K562 (cell line): Measurements from ENCODE around the gene MYOM3. TPM values are rescaled to one million over a fixed set of nuclear protein-coding genes. Genes with fewer than 3 reads are reported as not detected.

Experiments
- MEF2D ChIP-seq: conservative IDR thresholded peaks from 2 replicates; pipeline ENCODE4 v1.6.1; 2016; ENCODE audit warnings: low read depth, missing genetic modification characterization, missing compliant biosample characterization
- PCBP2 ChIP-seq: fragments of 200-400 bp; formaldehyde crosslinking; IDR thresholded peaks from 2 replicates; pipeline ENCODE4 v1.6.1; 2018; ENCODE audit warnings: low read length, low read depth, mild to moderate bottlenecking, moderate library complexity; ENCODE audit not compliant: poor library complexity, severe bottlenecking
- PHF21A ChIP-seq: fragments of 450-650 bp; IDR thresholded peaks from 2 replicates; pipeline ENCODE4 v1.6.1; 2017; ENCODE audit warnings: low read depth, borderline replicate concordance
- ZNF699 ChIP-seq: fragments of 250-450 bp; sonication (Bioruptor Pico); IDR thresholded peaks from 2 replicates; pipeline ENCODE4 v1.8.0; 2021; ENCODE audit warnings: mild to moderate bottlenecking, moderate library complexity; ENCODE audit not compliant: insufficient replicate concordance
- polyA plus RNA-seq, 8 experiments: library from polyadenylated mRNA; depleted of rRNA in 4 of 8; stranded (reverse) in 5 of 8; unstranded in 3 of 8; fragments of >200 nt; fragmentation: Nextera tagmentation in 2 of 8; fragmentation: Illumina TruSeq in 1 of 8; extraction: Ambion mirVana in 2 of 8; extraction: Trizol in 1 of 8; gene quantifications; 2 replicates each; pipeline versions ENCODE4 v1.2.1 to v1.2.3, GENCODE V29; 2011 to 2014; ENCODE audit warnings: inconsistent platforms in 1 of 8, missing spikeins in 1 of 8
- total RNA-seq, 7 experiments: library from RNA; depleted of rRNA in 6 of 7; stranded (reverse); fragments of >200 nt in 6 of 7; fragmentation: Illumina TruSeq in 2 of 7; extraction: Trizol in 2 of 7; gene quantifications; 2 replicates each; pipeline versions ENCODE4 v1.2.1 to v1.2.3, GENCODE V29; 2011 to 2021; ENCODE audit warnings: low replicate concordance in 1 of 7
- TF ChIP-seq, protein P1 (sequence below), 2 experiments: fragments of 450-650 bp in 1 of 2; sonication (generic) in 1 of 2; formaldehyde crosslinking in 1 of 2; IDR thresholded peaks; 2 replicates each; pipeline versions ENCODE4 v1.7.1 to v1.9.0; 2016 to 2022; ENCODE audit warnings: inconsistent platforms in 1 of 2, mild to moderate bottlenecking in 1 of 2, missing genetic modification reagents in 1 of 2
- TF ChIP-seq, protein P2 (sequence below): fragments of 450-650 bp; IDR thresholded peaks from 2 replicates; pipeline ENCODE4 v1.6.1; 2017; ENCODE audit warnings: antibody characterized with exemption

MYOM3 gene
- total and polyA plus RNA-seq, 9 of the 15 experiments (the other 6 are each of a cell fraction or from before 2014, with no cell fraction given), result 0.01 TPM; not detected in 8

DNA sequence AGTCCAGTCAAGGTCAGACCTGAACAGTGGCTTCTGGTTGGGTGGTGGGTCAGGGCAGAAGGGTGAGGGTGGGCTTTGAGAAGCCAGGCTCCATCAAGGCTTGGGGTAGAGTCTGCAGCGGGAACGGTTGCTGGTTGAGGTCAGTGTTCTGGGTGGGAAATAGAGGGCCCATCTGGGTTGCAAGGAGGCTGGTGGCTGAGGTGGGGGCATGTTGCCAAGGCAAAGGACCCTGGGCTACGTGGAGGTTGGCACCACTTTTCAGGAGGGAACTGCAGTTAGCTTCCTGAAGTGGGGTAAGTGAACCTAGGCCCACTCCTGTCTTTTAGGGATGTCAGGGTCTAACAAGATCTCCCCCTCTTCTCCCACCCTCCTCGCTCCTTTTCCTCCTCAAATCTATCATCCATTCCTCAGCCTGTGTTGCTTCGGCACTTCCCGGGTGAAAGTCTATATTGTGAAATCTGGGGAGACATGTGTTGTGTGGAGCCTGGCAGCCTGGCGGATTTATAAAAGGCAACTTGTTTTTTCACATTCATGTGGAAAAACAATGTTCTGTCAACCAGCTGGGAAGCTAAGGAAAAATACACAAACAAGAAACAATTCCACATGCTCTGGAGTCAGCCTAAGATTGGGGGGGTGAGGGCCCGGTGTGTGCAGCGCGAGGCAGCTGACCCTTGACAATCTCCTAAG lies 29.5 kb upstream of the MYOM3 start (continued):
- TF ChIP-seq, protein P1, sequence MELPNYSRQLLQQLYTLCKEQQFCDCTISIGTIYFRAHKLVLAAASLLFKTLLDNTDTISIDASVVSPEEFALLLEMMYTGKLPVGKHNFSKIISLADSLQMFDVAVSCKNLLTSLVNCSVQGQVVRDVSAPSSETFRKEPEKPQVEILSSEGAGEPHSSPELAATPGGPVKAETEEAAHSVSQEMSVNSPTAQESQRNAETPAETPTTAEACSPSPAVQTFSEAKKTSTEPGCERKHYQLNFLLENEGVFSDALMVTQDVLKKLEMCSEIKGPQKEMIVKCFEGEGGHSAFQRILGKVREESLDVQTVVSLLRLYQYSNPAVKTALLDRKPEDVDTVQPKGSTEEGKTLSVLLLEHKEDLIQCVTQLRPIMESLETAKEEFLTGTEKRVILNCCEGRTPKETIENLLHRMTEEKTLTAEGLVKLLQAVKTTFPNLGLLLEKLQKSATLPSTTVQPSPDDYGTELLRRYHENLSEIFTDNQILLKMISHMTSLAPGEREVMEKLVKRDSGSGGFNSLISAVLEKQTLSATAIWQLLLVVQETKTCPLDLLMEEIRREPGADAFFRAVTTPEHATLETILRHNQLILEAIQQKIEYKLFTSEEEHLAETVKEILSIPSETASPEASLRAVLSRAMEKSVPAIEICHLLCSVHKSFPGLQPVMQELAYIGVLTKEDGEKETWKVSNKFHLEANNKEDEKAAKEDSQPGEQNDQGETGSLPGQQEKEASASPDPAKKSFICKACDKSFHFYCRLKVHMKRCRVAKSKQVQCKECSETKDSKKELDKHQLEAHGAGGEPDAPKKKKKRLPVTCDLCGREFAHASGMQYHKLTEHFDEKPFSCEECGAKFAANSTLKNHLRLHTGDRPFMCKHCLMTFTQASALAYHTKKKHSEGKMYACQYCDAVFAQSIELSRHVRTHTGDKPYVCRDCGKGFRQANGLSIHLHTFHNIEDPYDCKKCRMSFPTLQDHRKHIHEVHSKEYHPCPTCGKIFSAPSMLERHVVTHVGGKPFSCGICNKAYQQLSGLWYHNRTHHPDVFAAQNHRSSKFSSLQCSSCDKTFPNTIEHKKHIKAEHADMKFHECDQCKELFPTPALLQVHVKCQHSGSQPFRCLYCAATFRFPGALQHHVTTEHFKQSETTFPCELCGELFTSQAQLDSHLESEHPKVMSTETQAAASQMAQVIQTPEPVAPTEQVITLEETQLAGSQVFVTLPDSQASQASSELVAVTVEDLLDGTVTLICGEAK (IDR thresholded peaks at IDR 0.05), result no peak
- TF ChIP-seq, protein P1 (CRISPR knock-in tag; IDR thresholded peaks at IDR 0.05), result no peak
- TF ChIP-seq, protein P2, sequence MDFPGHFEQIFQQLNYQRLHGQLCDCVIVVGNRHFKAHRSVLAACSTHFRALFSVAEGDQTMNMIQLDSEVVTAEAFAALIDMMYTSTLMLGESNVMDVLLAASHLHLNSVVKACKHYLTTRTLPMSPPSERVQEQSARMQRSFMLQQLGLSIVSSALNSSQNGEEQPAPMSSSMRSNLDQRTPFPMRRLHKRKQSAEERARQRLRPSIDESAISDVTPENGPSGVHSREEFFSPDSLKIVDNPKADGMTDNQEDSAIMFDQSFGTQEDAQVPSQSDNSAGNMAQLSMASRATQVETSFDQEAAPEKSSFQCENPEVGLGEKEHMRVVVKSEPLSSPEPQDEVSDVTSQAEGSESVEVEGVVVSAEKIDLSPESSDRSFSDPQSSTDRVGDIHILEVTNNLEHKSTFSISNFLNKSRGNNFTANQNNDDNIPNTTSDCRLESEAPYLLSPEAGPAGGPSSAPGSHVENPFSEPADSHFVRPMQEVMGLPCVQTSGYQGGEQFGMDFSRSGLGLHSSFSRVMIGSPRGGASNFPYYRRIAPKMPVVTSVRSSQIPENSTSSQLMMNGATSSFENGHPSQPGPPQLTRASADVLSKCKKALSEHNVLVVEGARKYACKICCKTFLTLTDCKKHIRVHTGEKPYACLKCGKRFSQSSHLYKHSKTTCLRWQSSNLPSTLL, result no peak
- TF ChIP-seq MEF2D, result no peak
- TF ChIP-seq PCBP2, result no peak
- TF ChIP-seq ZNF699 (CRISPR knock-in tag), result no peak
- TF ChIP-seq PHF21A, result no peak
